ENCODE results near the gene HIP1R.
"Not testable (repeated sequence)": the region's sequence is repeated elsewhere in the genome, so short reads cannot be mapped to it uniquely, and the experiment has no call there.

Gene HIP1R

GRCh38 chr12:122878780-122879612 lies 43.7 kb downstream of the HIP1R start:
- DNase-seq = no peak

GRCh38 chr12:122880155-122880667 lies 45.0 kb downstream of the HIP1R start:
- DNase-seq = no peak

- no peak for DNase-seq
Measured at GRCh38 chr12:122880668-122881067, 45.4 kb downstream of the HIP1R start.

GRCh38 chr12:122882908-122883558 lies 47.8 kb downstream of the HIP1R start:
- DNase-seq = no peak

GRCh38 chr12:122884091-122884826 lies 49.0 kb downstream of the HIP1R start:
- no peak for DNase-seq

GRCh38 chr12:122884860-122885259 lies 49.6 kb downstream of the HIP1R start:
- no peak for DNase-seq

GRCh38 chr12:122886161-122886560 lies 50.9 kb downstream of the HIP1R start:
- DNase-seq = no peak

- DNase-seq = no peak
Measured at GRCh38 chr12:122886851-122887818, 51.9 kb downstream of the HIP1R start.

- no peak for DNase-seq
Measured at GRCh38 chr12:122887819-122888212, 52.6 kb downstream of the HIP1R start.

GRCh38 chr12:122888232-122888752 lies 53.0 kb downstream of the HIP1R start:
- DNase-seq = peak in 1 of 4 experiments; percentile 18

- no peak for DNase-seq
Measured at GRCh38 chr12:122889761-122890520, 54.7 kb downstream of the HIP1R start.

- no peak for DNase-seq
Measured at GRCh38 chr12:122891661-122892525, 56.6 kb downstream of the HIP1R start.

GRCh38 chr12:122892724-122893123 lies 57.5 kb downstream of the HIP1R start:
- DNase-seq = not testable (repeated sequence)

- DNase-seq = no peak
Measured at GRCh38 chr12:122893208-122894153, 58.2 kb downstream of the HIP1R start.

GRCh38 chr12:122894193-122895121 lies 59.2 kb downstream of the HIP1R start:
- no peak for DNase-seq

GRCh38 chr12:122895320-122895703 lies 60.1 kb downstream of the HIP1R start:
- no peak for DNase-seq
